ENCODE results near the gene TJAP1.

- TF ChIP-seq CTCF (IDR thresholded peaks at IDR 0.05; ENCODE audit: low read length) = no peak
- no peak for TF ChIP-seq EZH2 (IDR thresholded peaks at IDR 0.05; ENCODE audit: borderline replicate concordance, low read length)
These were observed 14.6 kb downstream of the TJAP1 start for GRCh38 chr6:43491750-43492661.

All from OCI-LY1 (cell line).